ENCODE data around the gene RNF13.

The RNF13 gene

GRCh38 chr3:149968216-149968615, 155.2 kb downstream of the RNF13 start:
- H3K9me3 ChIP-seq (ENCODE audit: insufficient read depth, low read length), result no peaks in the 10 kb centered on the region
- TF ChIP-seq CTCF (IDR thresholded peaks at IDR 0.05; ENCODE audit: insufficient read depth, low read length, poor library complexity, severe bottlenecking) (no peak), EZH2phosphoT487 (conservative IDR thresholded peaks at IDR 0.05; ENCODE audit: low read length) (no peak)
- no peak overlapping the region for H2AFZ ChIP-seq (ENCODE audit: low read depth, low read length, severe bottlenecking)
- H4K20me1 ChIP-seq (ENCODE audit: low read depth, low read length), result no peaks in the 10 kb centered on the region
- no peak overlapping the region for H3K9ac ChIP-seq (ENCODE audit: low read length)
- H3K36me3 ChIP-seq (ENCODE audit: low read length), result no peaks in the 10 kb centered on the region
- H3K27ac ChIP-seq (ENCODE audit: low read depth, low read length), result no peak overlapping the region
- H3K9me2 ChIP-seq (replicated peaks; ENCODE audit: insufficient read depth, low read length), result no peaks in the 10 kb centered on the region
- no peaks in the 10 kb centered on the region for H3K79me2 ChIP-seq (ENCODE audit: insufficient read depth, low read length)
- H3K4me2 ChIP-seq (ENCODE audit: low read depth, low read length, poor library complexity, severe bottlenecking), result no peak overlapping the region
- no peak overlapping the region for H3K4me3 ChIP-seq (ENCODE audit: insufficient read depth, low read length, poor library complexity, severe bottlenecking)
- H3F3A ChIP-seq (ENCODE audit: insufficient read depth), result peaks cover 30% of the 10 kb centered on the region; the same call in 1 of the 2 replicates
- H3K27me3 ChIP-seq (ENCODE audit: low read length), result no peaks in the 10 kb centered on the region

- no peaks in the 10 kb centered on the region for H3K9me2 ChIP-seq (replicated peaks; ENCODE audit: insufficient read depth, low read length)
- H3K27me3 ChIP-seq (ENCODE audit: low read length), result no peaks in the 10 kb centered on the region
- no peaks in the 10 kb centered on the region for H3K9me3 ChIP-seq (ENCODE audit: insufficient read depth, low read length)
- H4K20me1 ChIP-seq (ENCODE audit: low read depth, low read length), result no peaks in the 10 kb centered on the region
- H3K36me3 ChIP-seq (ENCODE audit: low read length), result no peaks in the 10 kb centered on the region
- no peak for TF ChIP-seq CTCF (IDR thresholded peaks at IDR 0.05; ENCODE audit: insufficient read depth, low read length, poor library complexity, severe bottlenecking)
- TF ChIP-seq EZH2phosphoT487 (conservative IDR thresholded peaks at IDR 0.05; ENCODE audit: low read length), result no peak
- peak overlapping the region; percentile 77 for H2AFZ ChIP-seq (ENCODE audit: low read depth, low read length, severe bottlenecking)
- H3K4me3 ChIP-seq (ENCODE audit: insufficient read depth, low read length, poor library complexity, severe bottlenecking), result peak overlapping the region; percentile 89
- H3K79me2 ChIP-seq (ENCODE audit: insufficient read depth, low read length), result no peaks in the 10 kb centered on the region
- peak overlapping the region; percentile 65 for H3K4me2 ChIP-seq (ENCODE audit: low read depth, low read length, poor library complexity, severe bottlenecking)
- peaks cover 30% of the 10 kb centered on the region; the same call in 1 of the 2 replicates for H3F3A ChIP-seq (ENCODE audit: insufficient read depth)
- no peak overlapping the region for H3K27ac ChIP-seq (ENCODE audit: low read depth, low read length)
- peak overlapping the region; percentile 76 for H3K9ac ChIP-seq (ENCODE audit: low read length)
Observed at GRCh38 chr3:149969110-149969939, 156.3 kb downstream of the RNF13 start.

- peak overlapping the region; percentile 65 for H3K4me2 ChIP-seq (ENCODE audit: low read depth, low read length, poor library complexity, severe bottlenecking)
- H3K36me3 ChIP-seq (ENCODE audit: low read length), result no peaks in the 10 kb centered on the region
- H3F3A ChIP-seq (ENCODE audit: insufficient read depth), result peaks cover 30% of the 10 kb centered on the region; the same call in 1 of the 2 replicates
- H3K27me3 ChIP-seq (ENCODE audit: low read length), result no peaks in the 10 kb centered on the region
- no peak overlapping the region for H3K27ac ChIP-seq (ENCODE audit: low read depth, low read length)
- no peaks in the 10 kb centered on the region for H3K79me2 ChIP-seq (ENCODE audit: insufficient read depth, low read length)
- H3K9me3 ChIP-seq (ENCODE audit: insufficient read depth, low read length), result no peaks in the 10 kb centered on the region
- peak overlapping the region; percentile 89 for H3K4me3 ChIP-seq (ENCODE audit: insufficient read depth, low read length, poor library complexity, severe bottlenecking)
- no peaks in the 10 kb centered on the region for H3K9me2 ChIP-seq (replicated peaks; ENCODE audit: insufficient read depth, low read length)
- peak overlapping the region; percentile 76 for H3K9ac ChIP-seq (ENCODE audit: low read length)
- H4K20me1 ChIP-seq (ENCODE audit: low read depth, low read length), result no peaks in the 10 kb centered on the region
- TF ChIP-seq EZH2phosphoT487 (conservative IDR thresholded peaks at IDR 0.05; ENCODE audit: low read length) (no peak), CTCF (IDR thresholded peaks at IDR 0.05; ENCODE audit: insufficient read depth, low read length, poor library complexity, severe bottlenecking) (no peak)
- H2AFZ ChIP-seq (ENCODE audit: low read depth, low read length, severe bottlenecking), result peak overlapping the region; percentile 77
Observed at GRCh38 chr3:149969940-149970715, 157.1 kb downstream of the RNF13 start.
